ENCODE data around the gene TRIM24.

DNA sequence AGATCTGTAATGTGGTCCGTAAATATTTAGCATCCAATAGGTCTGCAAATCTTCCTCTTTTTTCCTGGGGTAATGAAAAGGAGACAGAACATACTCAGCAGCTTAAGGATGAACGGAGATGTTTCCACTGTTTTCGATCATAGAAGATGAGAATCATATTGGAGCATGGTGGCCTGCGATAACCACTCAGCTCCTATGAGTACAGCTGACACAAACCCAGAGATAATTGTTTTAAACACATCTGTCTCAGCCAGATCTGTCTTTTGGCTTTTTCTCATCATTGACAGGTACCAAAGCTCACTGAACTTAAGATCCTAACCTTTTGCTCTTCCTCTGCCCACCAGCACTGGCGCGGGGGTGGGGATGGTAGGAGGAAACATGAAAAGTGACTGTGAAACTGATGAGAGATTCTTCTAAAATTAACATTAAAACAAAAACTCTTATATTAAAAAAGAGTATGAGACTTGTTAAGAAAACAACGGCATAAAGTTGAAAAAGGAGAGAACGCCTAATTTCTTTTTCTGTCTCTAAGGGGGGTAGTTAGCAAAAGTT lies 170.1 kb downstream of the TRIM24 start:
- TF ChIP-seq, protein P1, sequence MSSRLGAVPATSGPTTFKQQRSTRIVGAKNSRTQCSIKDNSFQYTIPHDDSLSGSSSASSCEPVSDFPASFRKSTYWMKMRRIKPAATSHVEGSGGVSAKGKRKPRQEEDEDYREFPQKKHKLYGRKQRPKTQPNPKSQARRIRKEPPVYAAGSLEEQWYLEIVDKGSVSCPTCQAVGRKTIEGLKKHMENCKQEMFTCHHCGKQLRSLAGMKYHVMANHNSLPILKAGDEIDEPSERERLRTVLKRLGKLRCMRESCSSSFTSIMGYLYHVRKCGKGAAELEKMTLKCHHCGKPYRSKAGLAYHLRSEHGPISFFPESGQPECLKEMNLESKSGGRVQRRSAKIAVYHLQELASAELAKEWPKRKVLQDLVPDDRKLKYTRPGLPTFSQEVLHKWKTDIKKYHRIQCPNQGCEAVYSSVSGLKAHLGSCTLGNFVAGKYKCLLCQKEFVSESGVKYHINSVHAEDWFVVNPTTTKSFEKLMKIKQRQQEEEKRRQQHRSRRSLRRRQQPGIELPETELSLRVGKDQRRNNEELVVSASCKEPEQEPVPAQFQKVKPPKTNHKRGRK (CRISPR knock-in tag; IDR thresholded peaks at IDR 0.05; ENCODE audit: borderline replicate concordance), result no peak
- TF ChIP-seq CTCF (IDR thresholded peaks at IDR 0.05), result no peak
- no peak for TF ChIP-seq ZNF232 (CRISPR knock-in tag; IDR thresholded peaks at IDR 0.05)
- no peak for TF ChIP-seq IRF2 (CRISPR knock-in tag; IDR thresholded peaks at IDR 0.05; ENCODE audit: borderline replicate concordance, low read depth)
- TF ChIP-seq, protein P2, sequence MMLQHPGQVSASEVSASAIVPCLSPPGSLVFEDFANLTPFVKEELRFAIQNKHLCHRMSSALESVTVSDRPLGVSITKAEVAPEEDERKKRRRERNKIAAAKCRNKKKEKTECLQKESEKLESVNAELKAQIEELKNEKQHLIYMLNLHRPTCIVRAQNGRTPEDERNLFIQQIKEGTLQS (CRISPR knock-in tag; conservative IDR thresholded peaks at IDR 0.05), result no peak
- TF ChIP-seq ESRRA (CRISPR knock-in tag; IDR thresholded peaks at IDR 0.05; ENCODE audit: borderline replicate concordance), result no peak

All from WTC11 (cell line).